Brain microvascular endothelial cell (primary cell): ENCODE results near the gene TIMM17B.

Experiments
- DNase-seq: peaks from one replicate; pipeline ENCODE4 v3.0.0-alpha.2; 2020
- H3K27ac ChIP-seq: fragments of 250-450 bp; sonication (Bioruptor Pico); 2 replicates; pipeline ENCODE4 v1.5.1; 2020; ENCODE audit warnings: mild to moderate bottlenecking, moderate library complexity
- H3K27me3 ChIP-seq: fragments of 250-450 bp; sonication (Bioruptor Pico); replicated peaks from 2 replicates; pipeline ENCODE4 v1.5.1; 2020; ENCODE audit warnings: mild to moderate bottlenecking
- H3K36me3 ChIP-seq: fragments of 250-450 bp; sonication (Bioruptor Pico); replicated peaks from 2 replicates; pipeline ENCODE4 v1.5.1; 2020; ENCODE audit warnings: mild to moderate bottlenecking
- H3K4me3 ChIP-seq: 2 replicates; pipeline ENCODE4 v1.5.1; 2011; ENCODE audit warnings: low read depth, mild to moderate bottlenecking, control low read depth, low read length, moderate library complexity
- in situ Hi-C: cut with HindIII; loops from 2 replicates; pipeline ENCODE4 v1.10.0; 2017; ENCODE audit warnings: low sequenced_read_pairs, low pct_ligation_motif_present
- TF ChIP-seq, protein P1 (sequence below): IDR thresholded peaks from 2 replicates; pipeline ENCODE4 v1.5.1; 2011; ENCODE audit warnings: low read depth, mild to moderate bottlenecking, moderate library complexity, low read length, control low read depth, inconsistent platforms; ENCODE audit errors: missing control alignments

The TIMM17B gene

DNA sequence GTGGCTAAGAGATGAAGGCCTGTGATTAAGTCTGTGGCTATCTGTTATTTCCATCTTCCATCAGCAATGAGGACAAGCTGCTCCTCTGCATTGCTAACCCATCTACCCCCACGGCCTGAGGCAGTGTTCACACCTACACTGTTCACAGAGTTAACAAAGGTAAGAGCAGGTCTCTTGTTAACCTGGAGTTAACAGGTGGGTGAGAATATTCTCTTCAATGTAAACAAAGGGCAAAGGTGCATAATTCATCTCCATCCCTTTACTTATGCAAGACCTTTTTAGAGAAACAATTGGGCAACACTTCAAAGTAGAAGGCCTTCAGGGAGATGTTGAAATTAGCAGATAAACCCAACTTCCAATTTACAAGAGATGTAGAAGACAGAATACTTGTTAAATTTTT, 11.0 kb upstream of the TIMM17B start:
- in situ Hi-C loops, result no loop called here
- TF ChIP-seq, protein P1, sequence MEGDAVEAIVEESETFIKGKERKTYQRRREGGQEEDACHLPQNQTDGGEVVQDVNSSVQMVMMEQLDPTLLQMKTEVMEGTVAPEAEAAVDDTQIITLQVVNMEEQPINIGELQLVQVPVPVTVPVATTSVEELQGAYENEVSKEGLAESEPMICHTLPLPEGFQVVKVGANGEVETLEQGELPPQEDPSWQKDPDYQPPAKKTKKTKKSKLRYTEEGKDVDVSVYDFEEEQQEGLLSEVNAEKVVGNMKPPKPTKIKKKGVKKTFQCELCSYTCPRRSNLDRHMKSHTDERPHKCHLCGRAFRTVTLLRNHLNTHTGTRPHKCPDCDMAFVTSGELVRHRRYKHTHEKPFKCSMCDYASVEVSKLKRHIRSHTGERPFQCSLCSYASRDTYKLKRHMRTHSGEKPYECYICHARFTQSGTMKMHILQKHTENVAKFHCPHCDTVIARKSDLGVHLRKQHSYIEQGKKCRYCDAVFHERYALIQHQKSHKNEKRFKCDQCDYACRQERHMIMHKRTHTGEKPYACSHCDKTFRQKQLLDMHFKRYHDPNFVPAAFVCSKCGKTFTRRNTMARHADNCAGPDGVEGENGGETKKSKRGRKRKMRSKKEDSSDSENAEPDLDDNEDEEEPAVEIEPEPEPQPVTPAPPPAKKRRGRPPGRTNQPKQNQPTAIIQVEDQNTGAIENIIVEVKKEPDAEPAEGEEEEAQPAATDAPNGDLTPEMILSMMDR, result no peak
- Histone ChIP-seq H3K4me3 (no peak overlapping the region), H3K27ac (no peak overlapping the region), H3K27me3 (no peaks in the 10 kb centered on the region), H3K36me3 (peaks cover 4% of the 10 kb centered on the region)
- no peak for DNase-seq

GRCh38 chrX:48905090-48905790, 7.7 kb upstream of the TIMM17B start:
- Histone ChIP-seq H3K36me3 (peaks cover 15% of the 10 kb centered on the region), H3K4me3 (no peak overlapping the region), H3K27ac (no peak overlapping the region), H3K27me3 (no peaks in the 10 kb centered on the region)
- no peak for DNase-seq
- in situ Hi-C loops, result no loop called here
- TF ChIP-seq, protein P1, result no peak

DNA sequence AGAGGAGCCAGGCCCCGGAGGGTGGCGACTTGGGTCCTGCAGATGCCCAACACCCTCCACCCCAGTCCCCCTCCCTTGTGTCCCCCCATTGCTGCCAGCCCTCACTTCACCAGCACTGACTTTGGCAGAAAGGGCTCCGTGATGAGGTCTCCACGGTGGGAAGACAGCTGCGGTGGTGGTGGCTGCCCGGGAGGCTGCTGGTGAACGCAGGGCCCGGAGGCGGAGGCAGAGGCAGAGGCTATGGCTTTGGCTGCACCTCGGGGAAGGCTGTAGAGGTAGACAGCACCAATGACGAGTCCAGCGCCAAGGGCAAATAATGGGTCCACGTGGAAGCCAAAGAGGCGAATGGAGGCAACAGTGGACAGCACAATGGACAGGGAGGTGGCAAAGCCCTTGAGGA, 7.1 kb upstream of the TIMM17B start:
- DNase-seq, result no peak
- Histone ChIP-seq H3K27ac (no peak overlapping the region), H3K36me3 (peaks cover 15% of the 10 kb centered on the region), H3K27me3 (no peaks in the 10 kb centered on the region), H3K4me3 (no peak overlapping the region)
- TF ChIP-seq, protein P1, result no peak
- in situ Hi-C loops, result no loop called here

DNA sequence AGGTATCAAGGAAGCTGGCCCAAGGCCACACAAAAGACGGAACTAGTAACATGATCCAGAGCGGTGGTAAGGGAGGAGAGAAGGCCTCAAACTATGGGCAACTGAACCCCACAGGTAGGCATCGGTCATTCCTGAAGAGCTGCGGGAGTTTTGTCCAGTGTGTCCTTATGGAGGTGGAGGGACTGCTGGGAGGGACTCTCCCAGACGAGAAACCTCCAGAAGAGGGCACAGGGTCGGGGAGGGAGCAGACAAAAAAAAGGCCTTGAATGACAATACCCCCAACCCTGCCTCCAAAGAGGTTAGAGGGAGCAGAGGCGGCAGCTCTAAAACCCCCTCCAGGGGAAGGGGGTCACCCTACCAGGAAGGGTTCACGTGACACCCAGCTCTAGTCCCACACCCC, 6.6 kb upstream of the TIMM17B start:
- Histone ChIP-seq H3K27ac (no peak overlapping the region), H3K4me3 (no peak overlapping the region), H3K36me3 (peaks cover 15% of the 10 kb centered on the region), H3K27me3 (no peaks in the 10 kb centered on the region)
- TF ChIP-seq, protein P1, result no peak
- in situ Hi-C loops, result no loop called here
- no peak for DNase-seq

GRCh38 chrX:48903290-48903689, 5.7 kb upstream of the TIMM17B start:
- Histone ChIP-seq H3K36me3 (peaks cover 15% of the 10 kb centered on the region), H3K27me3 (no peaks in the 10 kb centered on the region), H3K27ac (no peak overlapping the region), H3K4me3 (no peak overlapping the region)
- in situ Hi-C loops, result no loop called here
- DNase-seq, result no peak
- TF ChIP-seq, protein P1, result no peak

DNA sequence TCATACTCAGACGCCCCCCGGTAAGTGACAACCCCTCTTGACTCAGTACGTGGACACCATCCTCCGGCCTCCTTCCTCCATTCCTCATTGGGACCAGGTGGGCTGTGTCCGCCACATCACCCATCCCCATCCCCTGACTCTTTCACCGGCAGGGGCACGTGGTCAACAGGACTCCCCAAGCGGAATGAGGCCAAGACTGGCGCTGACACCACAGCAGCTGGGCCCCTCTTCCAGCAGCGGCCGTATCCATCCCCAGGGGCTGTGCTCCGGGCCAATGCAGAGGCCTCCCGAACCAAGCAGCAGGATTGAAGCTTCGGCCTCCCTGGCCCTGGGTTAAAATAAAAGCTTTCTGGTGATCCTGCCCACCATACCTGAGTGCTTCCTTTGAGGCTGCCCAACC, 5.2 kb upstream of the TIMM17B start:
- Histone ChIP-seq H3K27me3 (no peaks in the 10 kb centered on the region), H3K36me3 (peaks cover 15% of the 10 kb centered on the region), H3K4me3 (no peak overlapping the region), H3K27ac (no peak overlapping the region)
- DNase-seq, result no peak
- TF ChIP-seq, protein P1, result no peak
- in situ Hi-C loops, result no loop called here
